GM08714 (cell line): ENCODE results near the gene MRPL20.
"Not testable (repeated sequence)": the region's sequence is repeated elsewhere in the genome, so short reads cannot be mapped to it uniquely, and the experiment has no call there.

Experiments used
- H3K4me3 ChIP-seq: fragments of 200-500 bp; sonication (Bioruptor generic); 2 replicates; pipeline ENCODE4 v1.5.1; 2014; ENCODE audit warnings: mild to moderate bottlenecking, low read length, inconsistent platforms
- ZNF274 ChIP-seq: IDR thresholded peaks from 2 replicates; pipeline ENCODE4 v1.6.1; 2012; ENCODE audit warnings: mild to moderate bottlenecking, low read depth, low read length

Gene MRPL20

GRCh38 chr1:1415751-1416150 is 8.7 kb upstream of the MRPL20 start:
- no peak for TF ChIP-seq ZNF274
- no peak overlapping the region for H3K4me3 ChIP-seq

DNA sequence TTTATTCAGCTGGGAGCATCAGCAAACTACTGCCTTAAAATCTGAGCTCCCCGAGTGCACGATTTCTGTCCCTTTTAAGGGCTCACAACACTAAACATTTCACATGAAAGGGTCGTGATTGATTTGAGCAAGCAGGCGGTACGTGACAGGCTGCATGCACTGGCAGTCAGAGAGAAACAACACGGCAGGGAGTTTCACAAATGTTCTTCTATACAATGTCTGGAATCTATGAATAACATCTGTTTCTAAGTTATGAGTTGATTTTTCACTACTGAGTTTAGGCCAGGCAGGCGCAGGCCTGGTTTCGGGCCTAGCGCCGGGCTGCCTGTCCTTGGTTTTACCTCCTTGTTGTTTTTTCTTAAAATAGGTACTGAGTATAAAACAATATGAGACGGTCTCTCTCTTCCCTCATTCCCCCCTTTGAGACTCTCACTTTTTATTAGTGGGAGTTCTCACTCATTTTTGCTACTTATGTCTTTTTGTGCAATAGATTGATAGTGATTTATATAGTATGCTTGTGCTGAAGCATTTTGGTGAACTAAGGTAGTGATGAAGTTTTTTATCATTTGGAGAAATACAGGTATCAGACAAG is 5.3 kb upstream of the MRPL20 start:
- H3K4me3 ChIP-seq = not testable (repeated sequence)

DNA sequence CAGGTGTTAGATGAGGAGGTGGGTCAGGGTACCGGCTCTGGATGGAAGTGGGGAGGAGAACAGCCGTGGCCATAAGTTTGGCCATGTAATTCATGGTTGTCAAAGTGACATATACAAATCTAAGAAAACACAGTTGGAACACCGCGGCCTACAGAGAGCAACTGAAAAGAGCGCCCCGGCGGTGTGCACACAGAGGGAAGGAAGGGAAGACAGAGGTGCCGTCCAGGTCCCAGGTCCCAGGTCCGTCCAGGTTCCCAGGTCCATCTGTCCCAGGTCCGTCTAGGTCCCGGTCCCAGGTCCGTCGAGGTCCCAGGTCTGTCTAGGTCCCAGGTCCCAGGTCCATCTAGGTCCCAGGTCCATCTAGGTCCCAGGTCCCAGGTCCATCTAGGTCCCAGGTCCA is 4.5 kb upstream of the MRPL20 start:
- no peak overlapping the region for H3K4me3 ChIP-seq
- TF ChIP-seq ZNF274 = no peak

DNA sequence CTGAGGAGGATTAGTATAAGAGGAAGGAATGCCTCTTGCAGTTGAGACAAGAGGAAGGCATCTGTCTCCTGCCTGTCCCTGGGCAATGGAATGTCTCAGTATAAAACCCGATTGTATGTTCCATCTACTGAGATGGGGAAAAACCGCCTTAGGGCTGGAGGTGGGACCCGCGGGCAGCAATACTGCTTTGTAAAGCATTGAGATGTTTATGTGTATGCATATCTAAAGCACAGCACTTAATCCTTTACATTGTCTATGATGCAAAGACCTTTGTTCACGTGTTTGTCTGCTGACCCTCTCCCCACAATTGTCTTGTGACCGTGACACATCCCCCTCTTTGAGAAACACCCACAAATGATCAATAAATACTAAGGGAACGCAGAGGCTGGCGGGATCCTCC is 3.1 kb upstream of the MRPL20 start:
- H3K4me3 ChIP-seq = not testable (repeated sequence)

DNA sequence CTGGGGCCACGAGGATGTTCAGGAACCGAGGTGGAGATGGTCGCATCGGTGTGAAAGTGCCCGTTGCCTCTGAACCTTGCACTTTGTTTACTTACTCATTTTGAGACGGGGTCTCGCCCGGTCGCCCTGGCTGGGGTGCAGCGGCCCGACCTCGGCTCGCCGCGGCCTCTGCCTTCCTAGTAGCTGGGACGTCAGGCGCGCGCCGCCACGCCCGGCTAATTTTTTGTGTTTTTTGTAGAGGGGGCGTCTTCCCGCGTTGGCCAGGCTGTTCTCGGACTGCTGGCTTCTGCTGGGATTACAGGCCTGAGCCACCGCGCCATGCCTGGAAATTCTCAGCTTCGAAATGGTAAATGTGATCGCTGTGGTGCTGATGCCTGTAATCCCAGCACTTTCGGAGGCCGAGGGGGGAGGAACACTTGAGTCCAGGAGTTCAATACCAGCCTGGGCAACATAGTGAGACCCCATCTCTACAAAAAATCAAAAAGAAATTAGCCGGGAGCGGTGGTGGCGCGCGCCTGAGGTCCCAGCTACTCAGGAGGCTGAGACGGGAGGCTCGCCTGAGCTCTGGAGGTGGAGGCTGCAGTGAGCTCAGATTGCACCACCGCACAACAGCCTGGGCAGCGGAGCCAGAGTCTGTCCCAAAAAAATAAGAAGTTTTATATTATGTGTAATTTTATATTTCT is 684 bp upstream of the MRPL20 start:
- no peak for TF ChIP-seq ZNF274
- peak overlapping the region; percentile 88 for H3K4me3 ChIP-seq

GRCh38 chr1:1406101-1406820 is 832 bp downstream of the MRPL20 start:
- TF ChIP-seq ZNF274 = no peak
- peak overlapping the region; percentile 88 for H3K4me3 ChIP-seq

DNA sequence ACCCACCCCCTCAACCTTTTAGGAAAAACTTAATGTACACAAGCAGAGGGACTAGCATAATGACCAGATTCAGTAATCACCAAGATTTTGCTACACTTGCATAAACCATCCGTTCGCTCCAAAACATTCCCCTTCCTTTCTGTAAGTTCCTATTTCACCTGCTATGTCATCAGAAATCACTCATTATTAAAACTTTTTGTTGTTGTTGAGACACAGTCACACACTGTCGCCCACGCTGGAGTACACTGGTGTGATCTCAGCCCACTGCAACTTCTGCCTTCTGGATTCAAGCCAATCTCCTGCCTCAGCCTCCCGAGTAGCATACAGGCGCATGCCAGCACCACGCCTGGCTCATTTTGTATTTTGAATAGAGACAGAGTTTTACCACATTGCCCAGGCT is 3.4 kb downstream of the MRPL20 start:
- TF ChIP-seq ZNF274 = no peak
- no peak overlapping the region for H3K4me3 ChIP-seq

DNA sequence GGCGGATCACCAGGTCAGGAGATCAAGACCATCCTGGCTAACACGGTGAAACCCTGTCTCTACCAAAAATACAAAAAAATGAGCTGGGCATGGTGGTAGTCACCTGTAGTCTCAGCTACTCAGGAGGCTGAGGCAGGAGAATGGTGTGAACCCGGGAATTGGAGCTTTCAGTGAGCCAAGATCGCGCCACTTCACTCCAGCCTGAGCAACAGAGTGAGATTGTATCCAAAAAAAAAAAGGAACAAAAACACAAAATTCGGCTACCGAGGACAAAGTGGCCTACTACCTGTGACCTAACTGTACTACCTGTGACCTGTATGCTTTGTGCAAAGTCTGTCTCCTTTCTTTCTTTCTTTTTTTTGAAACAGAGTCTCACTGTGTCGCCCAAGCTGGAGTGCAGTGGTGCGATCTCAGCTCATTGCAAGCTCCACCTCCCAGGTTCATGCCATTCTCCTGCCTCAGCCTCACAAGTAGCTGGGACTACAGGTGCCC is 4.1 kb downstream of the MRPL20 start:
- not testable (repeated sequence) for H3K4me3 ChIP-seq

DNA sequence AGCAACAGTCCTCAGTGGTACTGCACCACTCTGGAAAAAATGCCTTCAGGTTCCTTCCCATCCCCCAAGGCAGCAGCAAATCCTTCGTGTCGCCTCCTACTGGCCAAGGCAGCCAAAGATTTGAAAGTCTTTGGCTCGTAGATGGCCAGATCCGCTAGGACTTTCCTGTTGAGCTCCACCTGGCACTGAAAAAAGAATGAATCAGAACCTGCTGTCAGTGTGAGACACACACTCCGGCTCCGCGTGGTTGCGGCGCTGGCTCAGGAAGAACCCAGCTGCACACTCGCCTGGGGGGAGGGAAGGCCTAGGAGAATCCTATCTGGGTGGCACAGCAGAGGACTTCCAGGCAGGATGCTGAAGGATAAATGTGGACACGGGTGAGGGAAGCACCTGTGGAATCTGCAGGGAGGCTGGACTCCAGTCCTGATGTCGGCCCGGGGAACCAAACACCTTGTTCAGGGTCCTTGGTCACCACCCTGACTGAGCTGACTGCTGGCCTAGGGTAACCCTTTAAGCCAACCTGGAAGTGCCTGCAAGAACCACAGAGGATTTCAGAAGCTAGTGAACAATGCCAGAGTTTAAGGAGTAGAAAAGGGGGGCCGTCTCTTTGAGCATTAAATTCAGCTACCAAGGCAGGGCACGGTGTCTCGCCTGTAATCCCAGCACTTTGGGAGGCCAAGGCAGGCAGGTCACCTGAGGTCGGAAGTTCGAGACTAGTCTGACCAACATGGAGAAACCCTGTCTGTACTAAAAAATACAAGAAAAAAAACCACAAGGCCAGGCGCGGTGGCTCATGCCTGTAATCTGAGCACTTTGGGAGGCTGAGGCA is 4.8 kb downstream of the MRPL20 start:
- TF ChIP-seq ZNF274 = no peak
- no peak overlapping the region for H3K4me3 ChIP-seq

GRCh38 chr1:1401457-1402010 is 5.6 kb downstream of the MRPL20 start:
- TF ChIP-seq ZNF274 = no peak
- no peak overlapping the region for H3K4me3 ChIP-seq

GRCh38 chr1:1400576-1401456 is 6.3 kb downstream of the MRPL20 start:
- no peak for TF ChIP-seq ZNF274
- peak overlapping the region; percentile 93; the same call in 1 of the 2 replicates for H3K4me3 ChIP-seq

DNA sequence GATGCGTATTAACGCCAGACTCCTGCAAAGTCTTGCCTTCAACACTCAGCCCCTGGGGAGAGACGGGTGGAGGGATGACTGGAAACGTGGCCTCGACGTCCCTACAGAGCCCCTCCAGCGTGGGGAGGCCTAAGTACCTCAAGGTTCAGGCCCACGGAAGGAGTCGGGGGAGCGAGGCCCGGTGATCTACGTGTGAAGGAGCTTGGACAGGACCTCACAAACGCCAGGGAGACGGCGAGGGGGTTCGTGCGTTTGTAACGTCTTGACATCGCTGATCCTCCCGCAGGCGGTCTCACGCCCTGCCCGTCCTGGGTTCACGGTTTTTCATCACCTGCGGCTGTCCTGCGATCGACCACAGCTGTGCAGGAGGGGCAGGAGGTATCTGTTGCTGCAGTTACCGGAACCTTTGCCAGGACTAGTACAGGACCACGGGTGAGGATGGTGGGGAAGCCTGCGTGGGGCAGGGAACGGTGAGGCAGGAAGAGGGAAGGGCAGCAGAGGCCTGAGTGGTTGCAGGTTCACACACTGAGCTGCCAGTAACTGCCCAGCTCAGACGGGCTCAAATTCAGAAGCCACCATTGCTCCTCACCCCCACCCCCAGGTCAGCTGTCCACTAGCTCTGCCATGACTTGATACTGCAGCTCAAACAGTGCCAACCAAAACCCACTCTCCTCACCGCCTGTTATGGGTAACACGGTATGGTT is 7.1 kb downstream of the MRPL20 start:
- no peak for TF ChIP-seq ZNF274
- H3K4me3 ChIP-seq = peak overlapping the region; percentile 93
